Transverse colon (tissue), 4 donors: ENCODE measurements around the gene TMEM17. TPM values are rescaled to one million over a fixed set of nuclear protein-coding genes. Genes with fewer than 3 reads are reported as not detected.

ENCODE experiments used
- DNase-seq: peaks from one replicate; pipeline ENCODE4 v3.0.0-alpha.2; 2019
- H3K27ac ChIP-seq, 4 donors: fragments of 200-600 bp; sonication (generic); 2 replicates each; pipeline ENCODE4 v1.5.1; 2016 to 2018; ENCODE audit warnings: inconsistent platforms in 4 of 4
- H3K27me3 ChIP-seq: fragments of 200-600 bp; sonication (generic); 2 replicates; pipeline ENCODE4 v1.5.1; 2017; ENCODE audit warnings: inconsistent platforms
- H3K36me3 ChIP-seq, 4 donors: fragments of 200-600 bp; sonication (generic); 2 replicates each; pipeline ENCODE4 v1.5.1; 2017 to 2019; ENCODE audit warnings: inconsistent platforms in 4 of 4
- H3K4me1 ChIP-seq, 4 donors: fragments of 200-600 bp; sonication (generic); 2 replicates each; pipeline ENCODE4 v1.5.1; 2017 to 2020; ENCODE audit warnings: inconsistent platforms in 4 of 4
- H3K4me3 ChIP-seq, 4 donors: fragments of 200-600 bp; sonication (generic); 1 replicate in 1 of 4; 2 replicates in 3 of 4; pipeline versions ENCODE4 v1.5.1 to v1.6.1; 2017 to 2019; ENCODE audit warnings: inconsistent platforms in 4 of 4
- H3K9me3 ChIP-seq, 2 donors: fragments of 200-600 bp; sonication (generic); 2 replicates each; pipeline ENCODE4 v1.5.1; 2017 to 2019; ENCODE audit warnings: inconsistent platforms in 2 of 2
- CTCF ChIP-seq, 5 experiments: fragments of 200-600 bp in 3 of 5; fragments of 450-650 bp in 2 of 5; sonication (generic) in 3 of 5; IDR thresholded peaks; 1 replicate in 2 of 5; 2 replicates in 3 of 5; pipeline ENCODE4 v1.5.1; 2016 to 2017; ENCODE audit warnings: antibody characterized with exemption in 5 of 5, inconsistent platforms in 3 of 5, mild to moderate bottlenecking in 2 of 5, moderate library complexity in 1 of 5
- EP300 ChIP-seq: sonication (generic); formaldehyde crosslinking; IDR thresholded peaks from one replicate; pipeline ENCODE4 v1.6.1; 2017; ENCODE audit warnings: antibody characterized with exemption, low read depth
- POLR2A ChIP-seq: fragments of 450-650 bp; IDR thresholded peaks from one replicate; pipeline ENCODE4 v1.6.1; 2016; ENCODE audit warnings: antibody characterized with exemption, mild to moderate bottlenecking, moderate library complexity
- POLR2AphosphoS5 ChIP-seq, 3 donors: sonication (generic); formaldehyde crosslinking; IDR thresholded peaks; one replicate each; pipeline ENCODE4 v1.6.1; 2016; ENCODE audit warnings: antibody characterized with exemption in 3 of 3
- WGBS, 2 donors: methylation state at CpG; one replicate each; pipeline ENCODE4 v1.1.5; 2018; ENCODE audit warnings: low coverage in 1 of 2; 5-methylcytosine and 5-hydroxymethylcytosine counted together
- in situ Hi-C, 4 donors: fragments of 200-750 bp; cut with MboI; loops; one replicate each; pipeline versions ENCODE4 v1.15.0 to v1.15.1; 2017; ENCODE audit warnings: low sequenced_read_pairs in 3 of 4, low pct_ligation_motif_present in 1 of 4, low pct_unique_long_range_greater_than_20kb in 1 of 4
- intact Hi-C: fragments of 100-400 bp; cut with DNase I; formaldehyde crosslinking; loops from one replicate; pipeline ENCODE4 v1.15.1; 2023; ENCODE audit warnings: low total_unique reads
- total RNA-seq, 4 donors: library from RNA; depleted of rRNA; stranded (reverse); fragments of >200 nt; gene quantifications; one replicate each; pipeline ENCODE4 v1.1.0, GENCODE V29; 2016

TMEM17 gene
- total RNA-seq, 4 donors from 2014 or later = 0.96 to 1.4 TPM; not detected in 2

- in situ Hi-C loops = loop anchor here in 2 of 4 donors (5.0 kb wide), 1 partner anchor 321 kb away; no protein-coding TSS in a partner anchor
- DNase-seq = no peak
- no peak for TF ChIP-seq POLR2A
- no peak for TF ChIP-seq POLR2AphosphoS5 (IDR thresholded peaks at IDR 0.05)
- no peak for TF ChIP-seq EP300
- TF ChIP-seq CTCF (IDR thresholded peaks at IDR 0.05) = no peak
- intact Hi-C loops = loop anchor here (5.0 kb wide), 1 partner anchor 326 kb away; no protein-coding TSS in a partner anchor
- no peaks in the 10 kb centered on the region for H3K36me3 ChIP-seq
- H3K9me3 ChIP-seq = no peaks in the 10 kb centered on the region
- peak overlapping the region in 2 of 4 donors; percentile 70 to 71 for H3K27ac ChIP-seq
- no peaks in the 10 kb centered on the region for H3K27me3 ChIP-seq
- no peak overlapping the region for H3K4me3 ChIP-seq
- H3K4me1 ChIP-seq = peaks cover 4 to 18% (median 8%) of the 10 kb centered on the region in 4 donors
- WGBS, 2 donors = 85 to 94% methylated on average over 3 to 6 of the region's 6 CpGs
Observed at GRCh38 chr2:62455957-62456692, 49.9 kb downstream of the TMEM17 start.

GRCh38 chr2:62453955-62454354, 52.0 kb downstream of the TMEM17 start:
- H3K4me3 ChIP-seq = no peak overlapping the region
- peaks cover 4 to 19% (median 8%) of the 10 kb centered on the region in 4 donors for H3K4me1 ChIP-seq
- in situ Hi-C loops = loop anchor here in 2 of 4 donors (5.0 kb wide), 1 partner anchor 323 kb away; no protein-coding TSS in a partner anchor
- no peak for DNase-seq
- TF ChIP-seq POLR2A (no peak), POLR2AphosphoS5 (IDR thresholded peaks at IDR 0.05) (no peak), CTCF (IDR thresholded peaks at IDR 0.05) (no peak), EP300 (no peak)
- no peaks in the 10 kb centered on the region for H3K36me3 ChIP-seq
- H3K27me3 ChIP-seq = no peaks in the 10 kb centered on the region
- intact Hi-C loops = no loop called here
- H3K27ac ChIP-seq = no peak overlapping the region
- WGBS, 2 donors = 20 to 62% methylated on average over 1 to 3 of the region's 3 CpGs
- H3K9me3 ChIP-seq = no peaks in the 10 kb centered on the region

GRCh38 chr2:62452701-62453454, 53.1 kb downstream of the TMEM17 start:
- WGBS, 2 donors = 80 to 88% methylated on average over 3 to 7 of the region's 7 CpGs
- H3K4me3 ChIP-seq = no peak overlapping the region
- H3K27ac ChIP-seq = no peak overlapping the region
- in situ Hi-C loops (loop anchor here in 2 of 4 donors (5.0 kb wide), 1 partner anchor 324 kb away; no protein-coding TSS in a partner anchor), intact Hi-C loops (no loop called here)
- DNase-seq = no peak
- no peaks in the 10 kb centered on the region for H3K36me3 ChIP-seq
- peaks cover 4 to 19% (median 8%) of the 10 kb centered on the region in 4 donors for H3K4me1 ChIP-seq
- no peaks in the 10 kb centered on the region for H3K9me3 ChIP-seq
- H3K27me3 ChIP-seq = no peaks in the 10 kb centered on the region
- TF ChIP-seq POLR2A (no peak), POLR2AphosphoS5 (IDR thresholded peaks at IDR 0.05) (no peak), EP300 (no peak), CTCF (IDR thresholded peaks at IDR 0.05) (no peak)

- Histone ChIP-seq H3K27me3 (no peaks in the 10 kb centered on the region), H3K4me3 (no peak overlapping the region), H3K4me1 (peaks cover 0 to 6% (median 0%) of the 10 kb centered on the region in 4 donors), H3K27ac (peak overlapping the region in 2 of 4 donors; percentile 27 to 29), H3K9me3 (no peaks in the 10 kb centered on the region), H3K36me3 (no peaks in the 10 kb centered on the region)
- intact Hi-C loops (no loop called here), in situ Hi-C loops (loop anchor here in 2 of 4 donors (5.0 kb wide), 1 partner anchor 327 kb away; no protein-coding TSS in a partner anchor)
- TF ChIP-seq POLR2AphosphoS5 (IDR thresholded peaks at IDR 0.05) = peak in 1 of 3 donors; percentile 37
- peak; percentile 56 for TF ChIP-seq EP300
- no peak for TF ChIP-seq CTCF (IDR thresholded peaks at IDR 0.05)
- TF ChIP-seq POLR2A = no peak
- WGBS, 2 donors = 39 to 55% methylated on average over 6 to 9 of the region's 9 CpGs
- peak; percentile 68 for DNase-seq
Observed at GRCh38 chr2:62450716-62451191, 55.2 kb downstream of the TMEM17 start.
